ENCODE results near the gene DPH7.
"Not testable (repeated sequence)": the region's sequence is repeated elsewhere in the genome, so short reads cannot be mapped to it uniquely, and the experiment has no call there.

The DPH7 gene

DNA sequence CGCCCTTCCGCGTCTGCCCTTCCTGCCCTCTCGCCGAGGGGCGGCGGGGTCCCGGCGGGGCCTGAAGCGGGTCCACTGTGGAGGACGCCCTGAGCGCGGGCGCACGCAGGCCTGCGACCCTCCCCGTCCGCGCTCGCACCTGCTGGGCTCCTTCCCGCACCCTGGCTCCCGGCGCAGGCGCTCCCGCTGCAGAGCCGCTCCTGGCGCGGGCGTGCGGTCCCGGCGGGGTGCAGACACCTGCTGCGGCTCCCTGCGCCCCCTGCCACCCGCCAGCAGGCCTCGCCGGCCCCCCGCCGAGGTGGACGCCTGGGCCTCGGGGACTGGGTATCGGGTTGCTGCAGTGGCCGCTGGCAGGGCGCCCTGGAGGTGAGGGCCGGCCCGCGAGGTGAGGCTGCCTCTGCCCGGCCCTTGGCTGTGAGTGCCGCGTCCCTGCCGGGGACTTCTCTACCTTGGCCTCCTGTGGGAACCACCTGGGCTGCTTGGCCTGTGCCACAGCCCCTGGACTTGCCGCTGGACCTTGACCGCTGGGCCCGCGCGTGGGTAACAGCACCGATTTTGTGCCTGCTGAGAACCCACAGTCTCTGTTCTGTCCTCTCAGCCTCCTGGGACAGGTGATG, 27.4 kb upstream of the DPH7 start:
- DNase-seq: no peak

DNA sequence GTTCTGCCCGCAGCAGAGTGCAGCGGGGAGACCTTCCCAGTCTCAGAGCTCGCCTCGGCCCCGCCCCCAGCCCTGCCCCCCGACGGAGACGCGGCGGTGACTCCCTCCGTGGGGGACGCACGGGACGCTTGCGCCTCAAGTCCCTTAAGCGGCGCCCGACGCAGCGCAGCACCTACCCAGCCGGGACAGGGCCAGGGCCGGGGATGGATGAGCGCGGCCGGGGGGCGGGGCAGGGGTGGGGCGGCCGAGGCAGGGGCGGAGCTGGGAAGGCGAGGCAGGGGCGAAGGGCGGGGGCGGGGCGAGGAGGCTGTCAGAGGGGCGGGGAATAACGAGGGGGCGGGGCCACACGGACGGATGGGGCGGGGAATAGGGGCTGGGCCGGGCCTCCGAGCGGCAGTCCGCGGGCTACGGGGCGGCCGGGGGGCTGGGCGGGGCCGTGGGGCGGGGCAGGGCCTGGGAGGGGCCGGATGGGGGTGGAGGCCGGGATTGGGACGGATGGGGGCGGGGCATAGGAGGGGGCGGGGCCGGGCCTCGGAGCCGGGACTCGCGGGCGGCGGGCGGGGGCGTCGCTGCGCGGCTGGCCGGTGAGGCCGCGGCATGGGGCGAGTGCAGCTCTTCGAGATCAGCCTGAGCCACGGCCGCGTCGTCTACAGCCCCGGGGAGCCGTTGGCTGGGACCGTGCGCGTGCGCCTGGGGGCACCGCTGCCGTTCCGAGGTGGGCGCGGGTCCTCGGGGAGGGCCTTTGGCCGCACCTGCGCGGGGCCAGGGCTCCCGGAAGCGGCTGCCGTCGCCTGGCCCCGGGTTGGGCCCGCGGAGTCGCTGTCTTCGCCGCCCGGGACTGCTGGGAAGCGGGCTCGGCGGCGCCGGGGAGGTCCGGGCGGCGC, 26.6 kb upstream of the DPH7 start, which contains the start of gene ARRDC1:
Gene ARRDC1, plus strand, starts transcription at position 566 of the 884 bp plus-strand sequence. Its CDS starts 32 bp downstream, at position 598.
- DNase-seq: peak; percentile 92

DNA sequence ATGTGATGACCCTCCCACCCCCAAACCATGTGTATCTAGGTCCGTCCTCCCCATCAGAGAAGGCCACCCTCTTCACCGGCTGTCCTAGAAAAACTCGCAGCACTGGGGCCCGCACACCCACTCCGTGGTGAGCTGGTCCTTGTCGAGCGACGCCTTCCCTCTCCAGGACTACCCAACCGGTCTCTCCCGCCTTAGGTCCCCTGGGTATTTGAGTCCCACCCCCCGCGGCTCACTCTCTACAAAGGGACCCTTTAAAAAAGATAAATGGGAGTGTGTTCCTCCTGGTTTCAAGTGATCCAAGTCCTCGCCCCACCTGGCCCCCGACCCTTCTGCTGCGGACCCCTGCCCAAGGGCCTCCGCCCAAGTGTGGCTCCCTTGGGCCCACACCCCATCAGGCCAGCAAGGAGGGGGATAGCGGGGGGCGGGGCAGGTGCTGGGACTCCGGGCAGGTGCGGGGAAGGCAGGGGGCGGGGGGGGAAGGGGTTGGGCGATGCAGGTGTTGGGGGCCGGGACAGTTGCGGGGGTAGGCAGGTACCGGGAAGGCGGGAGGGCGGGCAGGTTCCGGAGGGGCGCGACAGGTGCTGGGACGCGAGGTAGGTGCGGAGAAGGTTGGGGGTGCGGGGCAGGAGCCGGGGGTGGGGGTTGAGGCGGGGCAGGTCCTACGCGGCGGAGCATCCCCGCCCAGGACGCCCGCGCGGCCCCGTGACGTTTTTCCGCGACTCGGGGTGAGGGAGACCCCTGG, 25.8 kb upstream of the DPH7 start:
- DNase-seq: no peak

DNA sequence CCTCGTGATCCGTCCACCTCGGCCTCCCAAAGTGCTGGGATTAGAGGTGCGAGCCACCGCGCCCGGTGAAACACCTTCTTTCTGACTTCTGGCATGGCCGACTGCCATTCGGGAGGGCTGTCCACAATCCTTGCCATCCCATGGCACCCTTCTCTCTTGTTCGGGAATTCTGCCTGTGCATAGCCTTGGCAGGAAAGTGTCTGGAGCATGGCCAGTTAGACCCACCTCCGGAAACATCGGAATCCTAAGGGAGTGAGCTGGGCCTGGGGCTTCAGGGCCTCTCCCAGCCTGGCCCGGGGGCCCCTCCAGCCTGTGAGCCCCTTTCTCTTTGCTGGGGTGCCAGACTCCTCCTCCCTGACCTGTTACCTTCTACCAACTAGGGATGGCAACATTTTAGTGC, 25.2 kb upstream of the DPH7 start:
- no peak for DNase-seq

DNA sequence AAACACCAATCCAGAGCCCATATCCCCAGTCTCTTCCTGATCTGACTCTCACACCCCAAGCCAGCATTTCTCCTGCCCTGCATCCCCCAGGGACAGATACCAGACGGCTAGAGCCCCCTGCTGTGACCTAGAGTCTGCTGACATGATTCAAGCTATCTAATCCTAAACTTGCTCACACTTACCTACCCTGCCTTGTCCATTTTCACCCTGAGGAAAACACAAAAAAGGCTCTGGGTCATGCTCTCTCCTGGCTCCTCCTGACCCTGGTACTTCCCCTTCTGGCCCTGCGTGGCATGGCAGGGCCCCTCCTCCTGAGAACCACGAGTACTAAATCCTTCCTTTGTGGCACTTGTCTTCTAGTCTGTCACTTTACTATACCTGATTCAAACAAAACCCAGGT, 23.9 kb upstream of the DPH7 start:
- DNase-seq: no peak

DNA sequence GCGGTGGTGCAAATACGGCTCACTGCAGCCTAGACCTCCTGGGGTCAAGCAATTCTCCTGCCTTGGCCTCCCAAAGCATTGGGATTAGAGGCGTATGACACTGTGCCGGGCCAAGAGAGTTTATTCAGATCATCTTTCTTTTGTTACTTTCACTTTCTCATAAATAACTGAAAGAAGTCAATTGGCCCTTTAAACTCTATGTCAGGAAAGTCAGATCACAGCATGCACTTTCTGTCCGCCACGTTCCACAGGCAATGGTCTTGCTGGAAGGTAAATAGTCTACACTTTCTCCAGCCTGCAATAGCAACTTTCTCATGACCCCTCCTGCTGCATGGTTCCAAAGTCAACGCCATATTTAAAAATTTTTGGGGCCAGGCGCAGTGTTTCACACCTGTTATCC, 20.2 kb upstream of the DPH7 start:
- no peak for DNase-seq

DNA sequence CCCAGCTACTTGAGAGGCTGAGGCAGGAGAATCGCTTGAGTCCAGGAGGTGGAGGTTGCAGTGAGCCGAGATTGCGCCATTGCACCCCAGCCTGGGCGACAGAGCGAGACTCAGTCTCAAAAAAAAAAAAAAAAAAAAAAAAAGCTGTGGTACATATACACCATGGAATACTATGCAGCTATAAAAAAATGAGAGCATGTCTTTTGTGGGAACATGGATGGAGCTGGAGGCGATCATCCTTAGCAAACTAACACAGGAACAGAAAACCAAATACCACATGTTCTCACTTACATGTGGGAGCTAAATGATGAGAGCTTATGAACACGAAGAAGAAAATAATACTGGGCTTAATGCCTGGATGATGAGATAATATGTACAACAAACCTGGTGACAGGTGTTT, 17.9 kb upstream of the DPH7 start:
- not testable (repeated sequence) for DNase-seq

DNA sequence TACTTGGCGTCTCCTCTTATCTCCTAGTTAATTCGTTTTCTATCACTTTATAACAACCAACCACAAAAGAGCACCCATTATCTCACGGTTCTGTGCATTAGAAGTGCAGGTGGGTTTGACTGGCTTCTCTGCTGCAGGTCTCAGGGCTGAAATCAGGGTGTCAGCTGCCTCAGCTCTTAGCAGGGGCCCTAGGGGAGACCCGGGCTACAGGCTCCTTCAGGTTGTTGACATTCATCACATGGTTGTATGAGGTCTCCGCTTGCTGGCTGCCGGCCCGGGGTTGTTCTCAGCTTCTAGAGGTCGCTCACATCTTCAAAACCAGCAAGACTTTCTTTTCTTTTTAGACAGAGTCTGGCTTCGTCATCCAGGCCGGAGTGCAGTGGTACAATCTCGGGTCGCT, 14.5 kb upstream of the DPH7 start:
- DNase-seq: no peak

DNA sequence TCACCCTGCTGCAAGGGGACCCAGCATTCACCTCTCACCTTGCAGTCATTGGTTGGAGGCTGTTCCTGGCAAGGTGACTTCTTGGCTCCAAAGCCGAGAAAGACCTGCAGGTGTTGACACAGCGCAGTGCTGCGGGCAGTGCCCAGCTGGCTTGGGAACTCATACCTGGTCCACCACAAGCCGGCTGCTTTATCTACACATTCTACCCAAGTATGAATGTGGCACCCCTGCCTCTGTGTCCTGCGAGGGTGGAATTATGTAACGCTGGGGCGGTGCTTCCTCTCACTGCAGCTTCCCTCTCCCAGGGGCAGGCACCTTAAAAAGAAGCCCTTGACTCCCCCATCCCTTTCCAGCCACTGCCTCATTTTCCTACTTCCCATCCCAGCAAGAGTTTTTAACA, 14.0 kb upstream of the DPH7 start:
- DNase-seq: no peak

DNA sequence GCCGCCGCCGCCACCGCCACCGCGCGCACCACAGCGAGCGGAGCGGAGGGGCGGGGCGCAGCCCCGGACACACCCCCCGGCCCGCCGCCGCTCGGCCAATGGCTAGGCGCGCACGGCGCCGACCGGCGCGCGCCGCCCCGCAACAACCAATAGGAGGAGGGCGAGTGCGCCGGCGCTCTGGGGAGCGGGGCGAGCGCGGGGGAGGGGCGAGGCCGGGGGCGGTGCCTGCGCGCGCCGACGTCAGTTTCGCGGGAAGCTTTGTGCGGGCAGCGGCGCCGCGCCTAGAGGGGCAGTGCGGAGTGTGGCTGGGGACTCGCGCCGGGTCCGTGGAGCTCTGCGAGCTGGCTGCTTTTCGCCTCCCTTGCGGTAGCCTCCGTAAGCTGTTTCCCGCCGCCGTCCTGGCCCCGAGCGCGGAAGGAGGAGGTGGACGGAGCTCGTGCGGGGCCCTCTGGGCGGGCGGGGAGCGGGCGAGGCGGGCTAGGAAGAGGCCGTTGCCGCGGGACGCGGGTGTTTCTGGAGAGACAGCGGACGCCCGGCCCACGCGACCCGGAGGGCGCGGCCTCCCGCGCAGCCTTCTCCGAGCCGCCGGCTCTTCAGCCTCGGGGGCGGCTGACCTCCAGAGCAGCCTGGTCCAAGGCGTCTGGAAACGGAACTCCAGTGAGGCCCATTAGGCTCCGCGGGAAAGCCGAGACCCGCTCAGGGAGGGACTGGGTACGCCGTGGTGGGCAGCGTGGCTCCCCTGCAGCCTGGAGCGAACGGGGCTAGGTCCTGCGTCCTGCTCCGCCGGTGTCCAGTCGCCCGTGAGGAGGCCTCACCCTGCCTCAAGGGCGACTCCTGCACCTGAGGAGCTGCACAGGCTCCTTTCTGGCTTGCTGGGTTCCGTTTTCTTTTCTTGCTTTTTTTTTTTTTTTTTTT, 12.0 kb upstream of the DPH7 start, which contains the start of gene ZMYND19:
Gene ZMYND19, minus strand, starts transcription at position 44 of the 915 bp plus-strand sequence. CDS start 249 bp downstream, outside the sequence.
- peak; percentile 77 for DNase-seq

DNA sequence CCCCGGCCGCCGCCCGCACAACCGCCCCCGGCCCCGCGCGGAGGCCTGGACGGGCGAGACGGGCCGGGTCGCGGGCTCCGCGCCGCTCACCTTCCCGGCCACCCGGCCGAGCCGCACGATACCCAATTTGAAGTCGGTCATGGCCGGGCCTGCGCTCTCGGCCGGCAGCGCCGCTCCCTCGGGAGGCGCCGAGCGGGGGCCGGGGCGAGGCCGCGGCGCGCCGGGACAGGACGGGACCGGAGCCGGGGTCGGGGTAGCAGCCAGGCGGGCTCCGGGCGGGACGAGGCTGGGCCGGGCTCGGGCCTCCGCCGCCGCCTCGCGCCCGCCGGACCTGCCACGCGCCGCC, 11.4 kb upstream of the DPH7 start:
- no peak for DNase-seq

DNA sequence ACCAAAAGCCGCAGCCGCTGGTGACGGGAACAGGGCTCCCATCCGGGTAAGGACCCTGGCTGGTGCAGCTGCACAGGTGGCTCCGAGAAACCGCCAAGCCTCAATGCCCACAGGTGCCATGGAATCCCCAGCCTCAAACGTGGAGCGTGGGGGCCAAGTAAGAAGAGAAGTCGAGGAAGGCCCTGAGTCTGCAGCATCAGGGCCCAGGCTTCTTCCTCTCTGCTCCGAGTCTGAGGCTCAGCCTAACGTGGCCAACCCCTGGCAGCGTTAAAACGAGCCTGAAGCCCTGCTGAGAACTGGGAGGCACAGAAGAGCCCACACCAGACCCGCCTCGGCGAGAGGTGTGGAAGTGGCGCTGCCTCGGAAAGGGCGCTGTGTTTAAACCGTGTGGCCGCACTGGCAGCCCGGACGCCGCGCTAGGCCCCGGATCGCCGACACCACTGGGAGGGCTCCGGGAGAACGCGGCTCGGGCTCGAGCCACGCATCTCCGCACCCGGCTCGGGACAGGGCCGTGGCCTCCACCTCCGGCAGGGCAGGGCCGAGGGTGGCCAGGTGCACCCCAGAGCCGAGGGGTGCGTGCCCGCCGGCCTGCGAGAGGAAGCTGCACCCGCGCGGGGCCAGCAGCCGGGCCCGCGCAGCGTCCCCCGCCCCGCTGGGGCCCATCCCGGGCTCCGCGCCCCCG, 10.9 kb upstream of the DPH7 start:
- no peak for DNase-seq

DNA sequence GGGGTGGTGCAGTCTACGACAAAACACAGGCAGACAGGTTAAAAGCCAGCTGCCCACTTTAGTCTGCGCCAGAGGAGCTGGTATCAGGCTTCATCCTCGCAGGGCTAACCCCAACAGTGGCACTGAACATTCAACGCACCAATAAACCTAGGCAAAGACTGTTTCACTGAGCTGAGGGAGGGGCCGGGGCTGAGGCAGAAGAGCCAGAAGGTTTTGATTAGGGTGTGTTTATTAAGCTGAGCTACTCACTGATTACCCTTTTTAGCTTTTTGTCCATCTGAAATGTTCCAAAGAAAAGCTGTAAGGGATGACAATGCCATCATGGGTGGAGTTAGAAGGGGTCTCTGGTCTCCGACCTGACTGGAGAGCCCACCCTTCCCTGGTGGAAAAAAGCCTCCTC, 10.2 kb upstream of the DPH7 start:
- DNase-seq: no peak

DNA sequence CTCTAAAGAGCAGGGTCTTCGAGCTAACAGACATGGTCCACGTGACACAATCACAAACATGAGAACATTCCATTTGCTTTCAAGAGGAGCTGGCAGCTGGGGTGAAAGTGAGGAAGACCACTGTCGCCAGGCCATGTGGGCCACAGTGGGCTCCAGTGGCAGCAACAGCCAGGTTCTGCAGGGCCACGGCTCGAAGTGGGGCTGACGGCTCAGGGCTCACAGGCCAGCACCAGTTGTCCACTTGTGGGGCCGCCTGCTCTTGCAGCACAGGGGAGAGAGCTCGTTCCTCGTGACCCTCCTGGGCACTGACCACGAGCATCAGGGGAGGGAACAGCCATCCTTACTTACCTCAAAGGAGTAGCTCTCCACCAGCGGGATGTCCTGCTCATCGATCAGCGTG, 9.6 kb upstream of the DPH7 start:
- DNase-seq: no peak

DNA sequence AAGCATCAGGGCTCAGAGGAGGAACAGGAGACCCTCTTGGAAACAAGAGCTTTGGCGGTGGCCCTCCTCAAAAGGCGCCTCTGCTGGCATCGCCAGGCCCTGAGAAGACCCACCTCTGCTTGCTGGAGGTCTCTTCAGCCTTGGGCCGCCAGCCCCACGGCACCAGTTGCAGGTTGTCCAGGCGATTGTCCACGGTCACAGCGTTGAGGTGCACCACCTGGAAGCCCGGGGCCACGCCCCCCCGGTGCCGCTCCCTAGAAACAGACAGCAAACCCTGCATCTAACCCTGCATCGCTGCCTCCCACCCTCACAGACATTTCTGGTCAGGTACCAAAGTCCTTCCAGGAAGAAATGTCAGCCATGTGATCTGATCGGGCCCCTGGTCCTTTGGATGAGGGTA, 8.1 kb upstream of the DPH7 start:
- no peak for DNase-seq

DNA sequence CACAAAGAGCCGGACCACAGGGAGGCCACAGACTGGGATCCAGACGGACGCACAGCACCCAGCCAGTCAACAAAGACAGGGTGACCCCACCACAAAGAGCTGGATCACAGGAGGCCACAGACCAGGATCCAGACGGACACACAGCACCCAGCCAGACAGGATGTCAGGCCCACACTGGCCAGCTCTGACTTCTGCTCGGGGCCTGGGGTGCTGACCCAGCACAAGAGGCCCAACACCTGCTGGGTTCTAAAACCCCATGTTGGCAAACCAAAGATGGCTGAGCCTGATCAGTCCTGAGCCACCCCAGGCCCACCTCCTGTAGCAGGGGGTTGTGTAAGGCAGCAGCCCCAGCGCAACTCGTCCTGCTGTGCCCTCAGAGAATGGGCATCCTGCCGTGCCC, 5.2 kb upstream of the DPH7 start:
- DNase-seq: no peak

DNA sequence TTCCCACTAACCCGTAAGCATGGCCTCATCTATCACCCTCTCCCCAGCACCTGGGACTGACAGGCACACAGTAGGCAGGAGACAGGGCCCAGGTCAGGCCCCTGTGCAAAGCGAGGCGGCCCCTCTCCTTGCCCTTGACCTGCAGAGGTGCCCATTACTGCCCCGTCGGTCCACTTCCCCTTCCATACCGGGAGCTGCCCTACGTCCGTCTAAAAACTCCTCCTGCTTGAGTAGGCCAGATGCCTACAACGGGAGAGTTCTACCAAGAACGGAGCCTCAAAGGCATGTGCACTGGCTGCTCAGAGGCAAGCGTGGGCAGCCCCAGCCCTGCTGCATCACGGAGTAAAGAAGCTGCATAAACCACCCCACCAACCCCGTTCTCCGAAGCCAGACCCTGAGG, 4.6 kb upstream of the DPH7 start:
- DNase-seq: no peak

DNA sequence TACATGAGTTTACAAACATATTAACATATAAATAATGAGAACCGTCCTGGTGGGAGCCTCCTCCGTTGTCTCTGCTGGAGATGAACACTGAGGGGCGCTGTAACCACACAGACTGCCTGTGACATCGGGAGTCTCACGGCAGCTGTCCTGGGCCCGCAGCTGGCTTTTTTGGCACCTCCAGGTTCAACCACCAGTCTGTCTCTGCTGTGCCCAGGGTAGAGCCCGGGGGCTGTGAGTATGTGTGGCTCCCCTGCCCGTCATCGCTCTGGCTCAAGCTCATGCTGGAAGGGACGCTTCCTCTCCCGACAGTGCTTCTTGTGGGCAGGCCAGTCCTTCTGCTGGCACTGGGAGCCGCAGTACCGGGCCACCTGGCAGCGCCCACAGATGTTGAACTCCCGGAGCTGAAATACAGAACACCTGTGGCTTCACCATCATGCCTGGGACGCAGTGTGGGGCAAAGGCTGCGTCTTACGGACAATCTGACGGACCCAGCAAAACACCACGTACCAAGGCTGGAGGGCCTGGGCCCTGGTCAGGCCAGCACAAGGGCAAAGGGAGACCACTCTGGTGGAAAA, 3.6 kb upstream of the DPH7 start:
- DNase-seq: no peak

DNA sequence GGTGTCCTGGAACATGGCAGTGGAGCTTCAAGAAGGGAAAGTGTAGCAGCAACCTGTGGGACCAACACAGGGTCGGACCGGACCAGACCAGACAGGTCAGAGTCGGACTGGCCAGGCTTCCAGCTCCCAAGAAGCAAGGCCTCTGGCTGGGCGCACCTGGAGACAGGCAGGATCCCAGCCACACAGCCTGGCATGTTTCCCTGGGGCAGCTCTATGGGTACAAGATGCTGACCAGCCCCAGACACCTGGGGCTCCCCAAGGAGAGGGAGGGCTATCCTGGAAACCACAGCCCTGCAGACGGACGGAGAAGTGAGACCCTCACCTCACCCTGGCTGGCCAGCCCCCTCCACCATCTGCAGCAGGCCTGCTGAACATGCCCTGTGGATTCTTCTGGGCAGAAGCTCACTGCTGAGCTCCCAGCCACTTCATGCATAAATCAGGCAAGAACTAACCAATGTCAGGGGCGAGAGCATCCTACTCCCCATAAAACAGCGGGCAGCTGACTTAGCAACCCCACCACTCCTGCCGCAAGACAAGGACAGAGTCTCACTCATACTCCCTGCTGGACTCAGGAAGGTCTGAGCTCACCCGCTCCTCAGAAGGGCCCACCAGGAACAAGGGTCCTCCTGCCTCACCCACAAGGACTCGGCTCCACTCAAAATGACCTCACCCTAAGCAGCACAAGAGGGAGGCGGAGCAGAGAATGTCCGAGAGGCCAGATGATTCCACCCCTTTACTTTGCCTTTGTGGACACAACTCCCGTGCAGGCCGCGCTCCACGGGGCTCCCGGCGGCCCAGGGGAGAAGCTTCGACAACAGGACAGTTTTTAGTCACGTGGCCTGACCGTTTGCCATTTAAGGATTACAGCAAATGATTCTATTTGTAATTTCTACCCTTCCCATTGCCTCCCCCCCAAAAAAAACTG, 2.9 kb upstream of the DPH7 start:
- no peak for DNase-seq

DNA sequence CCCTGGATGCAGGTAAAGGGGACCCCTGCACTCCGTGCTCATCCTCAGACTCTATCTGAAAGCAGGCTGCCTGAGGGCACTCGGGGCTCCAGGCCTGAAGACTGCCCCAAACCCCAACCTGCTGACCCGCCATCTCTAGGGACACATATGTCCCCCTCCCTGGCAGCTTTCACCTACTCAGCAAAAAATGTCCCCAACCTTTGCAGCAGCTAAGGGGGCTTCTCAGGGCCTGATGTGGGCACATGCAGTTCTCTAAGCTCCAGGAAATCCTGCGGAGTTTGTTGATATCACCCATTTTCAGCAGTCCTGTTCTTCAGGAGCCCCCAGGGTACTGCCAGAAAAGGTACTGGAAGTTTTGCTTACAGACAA, 2.2 kb upstream of the DPH7 start:
- DNase-seq: no peak
